Transverse colon (tissue), 4 donors: ENCODE results near the gene FNDC5. TPM values are rescaled to one million over a fixed set of nuclear protein-coding genes. Genes with fewer than 3 reads are reported as not detected.

Experiments used
- DNase-seq: peaks from one replicate; pipeline ENCODE4 v3.0.0-alpha.2; 2019
- H3K27ac ChIP-seq, 4 donors: fragments of 200-600 bp; sonication (generic); 2 replicates each; pipeline ENCODE4 v1.5.1; 2016 to 2018; ENCODE audit warnings: inconsistent platforms in 4 of 4
- H3K27me3 ChIP-seq: fragments of 200-600 bp; sonication (generic); 2 replicates; pipeline ENCODE4 v1.5.1; 2017; ENCODE audit warnings: inconsistent platforms
- H3K36me3 ChIP-seq, 4 donors: fragments of 200-600 bp; sonication (generic); 2 replicates each; pipeline ENCODE4 v1.5.1; 2017 to 2019; ENCODE audit warnings: inconsistent platforms in 4 of 4
- H3K4me1 ChIP-seq, 4 donors: fragments of 200-600 bp; sonication (generic); 2 replicates each; pipeline ENCODE4 v1.5.1; 2017 to 2020; ENCODE audit warnings: inconsistent platforms in 4 of 4
- H3K4me3 ChIP-seq, 4 donors: fragments of 200-600 bp; sonication (generic); 1 replicate in 1 of 4; 2 replicates in 3 of 4; pipeline versions ENCODE4 v1.5.1 to v1.6.1; 2017 to 2019; ENCODE audit warnings: inconsistent platforms in 4 of 4
- H3K9me3 ChIP-seq, 2 donors: fragments of 200-600 bp; sonication (generic); 2 replicates each; pipeline ENCODE4 v1.5.1; 2017 to 2019; ENCODE audit warnings: inconsistent platforms in 2 of 2
- EP300 ChIP-seq: sonication (generic); formaldehyde crosslinking; IDR thresholded peaks from one replicate; pipeline ENCODE4 v1.6.1; 2017; ENCODE audit warnings: antibody characterized with exemption, low read depth
- POLR2A ChIP-seq: fragments of 450-650 bp; IDR thresholded peaks from one replicate; pipeline ENCODE4 v1.6.1; 2016; ENCODE audit warnings: antibody characterized with exemption, mild to moderate bottlenecking, moderate library complexity
- POLR2AphosphoS5 ChIP-seq, 3 donors: sonication (generic); formaldehyde crosslinking; IDR thresholded peaks; one replicate each; pipeline ENCODE4 v1.6.1; 2016; ENCODE audit warnings: antibody characterized with exemption in 3 of 3
- WGBS, 2 donors: methylation state at CpG; one replicate each; pipeline ENCODE4 v1.1.5; 2018; ENCODE audit warnings: low coverage in 1 of 2; 5-methylcytosine and 5-hydroxymethylcytosine counted together
- in situ Hi-C, 4 donors: fragments of 200-750 bp; cut with MboI; loops; one replicate each; pipeline versions ENCODE4 v1.15.0 to v1.15.1; 2017; ENCODE audit warnings: low sequenced_read_pairs in 3 of 4, low pct_ligation_motif_present in 1 of 4, low pct_unique_long_range_greater_than_20kb in 1 of 4
- intact Hi-C: fragments of 100-400 bp; cut with DNase I; formaldehyde crosslinking; loops from one replicate; pipeline ENCODE4 v1.15.1; 2023; ENCODE audit warnings: low total_unique reads
- total RNA-seq, 4 donors: library from RNA; depleted of rRNA; stranded (reverse); fragments of >200 nt; gene quantifications; one replicate each; pipeline ENCODE4 v1.1.0, GENCODE V29; 2016
- TF ChIP-seq, protein P1 (sequence below), 5 experiments: fragments of 200-600 bp in 3 of 5; fragments of 450-650 bp in 2 of 5; sonication (generic) in 3 of 5; IDR thresholded peaks; 1 replicate in 2 of 5; 2 replicates in 3 of 5; pipeline ENCODE4 v1.5.1; 2016 to 2017; ENCODE audit warnings: antibody characterized with exemption in 5 of 5, inconsistent platforms in 3 of 5, mild to moderate bottlenecking in 2 of 5, moderate library complexity in 1 of 5

Gene FNDC5
- total RNA-seq, 4 donors from 2014 or later: 0.32 to 0.55 TPM; not detected in 2

DNA sequence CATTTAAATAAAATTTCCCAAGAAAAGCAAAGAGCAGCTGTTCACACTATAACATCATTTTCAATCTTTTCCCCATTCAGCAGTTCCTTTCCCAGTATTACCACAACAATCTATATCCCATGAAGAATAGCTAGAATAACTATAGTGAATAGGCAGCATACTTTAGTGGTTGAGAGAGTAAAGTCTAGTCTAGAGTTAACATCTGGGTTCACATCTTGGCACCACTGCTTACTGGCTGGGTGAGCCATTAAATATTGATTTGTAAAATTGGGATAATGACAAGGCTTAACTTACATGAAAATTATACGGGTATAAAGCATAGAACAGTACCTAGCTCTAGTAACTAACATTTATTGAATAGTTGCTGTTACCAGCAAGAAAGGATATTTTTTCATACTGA, 38.8 kb downstream of the FNDC5 start:
- TF ChIP-seq POLR2A: no peak
- TF ChIP-seq, protein P1, sequence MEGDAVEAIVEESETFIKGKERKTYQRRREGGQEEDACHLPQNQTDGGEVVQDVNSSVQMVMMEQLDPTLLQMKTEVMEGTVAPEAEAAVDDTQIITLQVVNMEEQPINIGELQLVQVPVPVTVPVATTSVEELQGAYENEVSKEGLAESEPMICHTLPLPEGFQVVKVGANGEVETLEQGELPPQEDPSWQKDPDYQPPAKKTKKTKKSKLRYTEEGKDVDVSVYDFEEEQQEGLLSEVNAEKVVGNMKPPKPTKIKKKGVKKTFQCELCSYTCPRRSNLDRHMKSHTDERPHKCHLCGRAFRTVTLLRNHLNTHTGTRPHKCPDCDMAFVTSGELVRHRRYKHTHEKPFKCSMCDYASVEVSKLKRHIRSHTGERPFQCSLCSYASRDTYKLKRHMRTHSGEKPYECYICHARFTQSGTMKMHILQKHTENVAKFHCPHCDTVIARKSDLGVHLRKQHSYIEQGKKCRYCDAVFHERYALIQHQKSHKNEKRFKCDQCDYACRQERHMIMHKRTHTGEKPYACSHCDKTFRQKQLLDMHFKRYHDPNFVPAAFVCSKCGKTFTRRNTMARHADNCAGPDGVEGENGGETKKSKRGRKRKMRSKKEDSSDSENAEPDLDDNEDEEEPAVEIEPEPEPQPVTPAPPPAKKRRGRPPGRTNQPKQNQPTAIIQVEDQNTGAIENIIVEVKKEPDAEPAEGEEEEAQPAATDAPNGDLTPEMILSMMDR (IDR thresholded peaks at IDR 0.05): no peak
- TF ChIP-seq POLR2AphosphoS5 (IDR thresholded peaks at IDR 0.05): no peak
- TF ChIP-seq EP300: no peak
- no peaks in the 10 kb centered on the region for H3K27me3 ChIP-seq
- DNase-seq: no peak
- intact Hi-C loops: no loop called here
- WGBS, 2 donors: 57 to 95% methylated on average over 1 of the region's 1 CpG
- no peak overlapping the region for H3K4me3 ChIP-seq
- H3K4me1 ChIP-seq: no peaks in the 10 kb centered on the region
- H3K36me3 ChIP-seq: peaks cover 0 to 72% (median 35%) of the 10 kb centered on the region in 4 donors
- no peaks in the 10 kb centered on the region for H3K9me3 ChIP-seq
- H3K27ac ChIP-seq: no peak overlapping the region
- in situ Hi-C loops: no loop called here

DNA sequence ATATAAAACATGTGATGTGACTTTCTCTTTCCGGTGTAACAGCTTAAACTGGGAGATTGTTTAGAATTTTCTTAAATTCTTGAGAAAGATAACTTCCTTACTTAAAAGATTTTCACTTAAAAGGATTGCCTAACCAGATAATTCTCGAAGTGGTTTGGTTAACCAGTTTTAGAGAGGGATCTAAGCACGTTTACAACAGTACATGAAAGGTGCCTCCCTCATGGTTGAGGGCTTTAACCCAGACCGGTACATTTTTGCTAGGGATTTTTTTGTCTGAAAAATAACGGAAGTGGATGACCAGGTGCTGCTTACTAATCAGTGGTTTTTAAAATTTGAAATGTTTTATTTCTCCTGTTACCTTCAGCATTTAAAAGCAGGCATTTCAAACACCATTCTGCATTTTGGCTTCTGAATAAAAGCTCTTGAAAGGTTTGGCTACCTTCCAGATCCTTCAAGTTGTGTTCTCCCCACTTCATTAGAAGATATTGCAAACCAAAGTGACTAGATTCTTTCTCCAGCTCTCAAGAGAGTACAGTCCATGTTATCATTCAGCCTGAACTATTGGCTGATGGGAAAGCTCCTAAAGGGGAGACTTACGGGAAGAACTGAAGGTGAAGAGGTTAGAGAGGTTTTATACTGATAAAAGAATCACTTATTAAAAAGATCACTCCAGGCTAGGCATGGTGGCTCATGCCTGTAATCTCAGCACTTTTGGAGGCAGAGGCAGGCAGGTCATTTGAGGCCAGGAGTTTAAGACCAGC, 40.4 kb downstream of the FNDC5 start:
- intact Hi-C loops (no loop called here), in situ Hi-C loops (no loop called here)
- Histone ChIP-seq H3K27ac (no peak overlapping the region), H3K4me1 (no peaks in the 10 kb centered on the region), H3K36me3 (peaks cover 0 to 81% (median 34%) of the 10 kb centered on the region in 4 donors), H3K27me3 (no peaks in the 10 kb centered on the region), H3K4me3 (no peak overlapping the region), H3K9me3 (no peaks in the 10 kb centered on the region)
- TF ChIP-seq POLR2A: no peak
- no peak for TF ChIP-seq POLR2AphosphoS5 (IDR thresholded peaks at IDR 0.05)
- no peak for TF ChIP-seq EP300
- TF ChIP-seq, protein P1 (IDR thresholded peaks at IDR 0.05): no peak
- no peak for DNase-seq
- WGBS, 2 donors: 92 to 95% methylated on average over 6 of the region's 6 CpGs

DNA sequence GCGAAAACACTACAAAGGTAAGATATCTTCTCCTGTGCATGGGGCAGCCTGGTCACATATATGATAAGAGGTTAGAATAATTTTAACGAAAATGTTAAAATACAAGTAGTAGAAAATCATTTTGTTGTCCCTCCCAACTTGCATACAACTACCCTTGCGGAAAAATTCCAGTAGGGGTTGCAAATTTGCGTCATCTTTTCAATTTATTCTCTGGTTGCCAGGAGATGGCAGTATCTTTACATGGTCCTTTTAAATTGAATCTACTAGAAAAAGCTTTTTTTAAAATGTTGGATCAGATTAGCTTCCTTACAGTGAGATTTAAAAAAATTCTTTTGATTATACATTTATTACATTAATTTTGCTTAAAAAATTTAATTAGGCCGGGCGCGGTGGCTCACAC, 42.4 kb downstream of the FNDC5 start:
- Histone ChIP-seq H3K27ac (no peak overlapping the region), H3K27me3 (no peaks in the 10 kb centered on the region), H3K36me3 (peaks cover 0 to 69% (median 30%) of the 10 kb centered on the region in 4 donors), H3K4me3 (no peak overlapping the region), H3K9me3 (no peaks in the 10 kb centered on the region), H3K4me1 (no peaks in the 10 kb centered on the region)
- TF ChIP-seq EP300: no peak
- TF ChIP-seq, protein P1 (IDR thresholded peaks at IDR 0.05): peak in 2 of 5 experiments; percentile 3 to 15
- intact Hi-C loops: no loop called here
- no peak for DNase-seq
- WGBS, 2 donors: 84 to 92% methylated on average over 7 of the region's 7 CpGs
- in situ Hi-C loops: no loop called here

DNA sequence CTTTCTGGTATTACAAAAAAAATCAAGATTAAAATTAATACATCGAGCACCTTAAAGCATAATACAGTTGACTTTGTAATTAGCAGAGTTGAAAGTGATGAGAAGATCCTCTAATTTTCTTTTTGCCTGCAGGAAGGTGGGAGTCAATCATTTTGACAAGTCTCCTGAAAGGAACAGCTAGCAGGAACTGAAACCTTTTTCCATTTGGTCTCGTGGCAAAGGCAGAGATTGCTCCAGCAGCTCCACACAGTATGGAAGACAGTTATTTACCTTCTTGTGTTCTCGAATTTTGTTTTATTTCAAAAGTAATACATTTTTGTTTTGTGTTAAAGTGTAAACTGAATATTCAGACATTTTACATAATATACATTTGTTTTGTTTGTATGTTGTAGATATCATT, 45.5 kb downstream of the FNDC5 start:
- H3K27me3 ChIP-seq: no peaks in the 10 kb centered on the region
- TF ChIP-seq POLR2A: no peak
- TF ChIP-seq, protein P1 (IDR thresholded peaks at IDR 0.05): no peak
- no peak for TF ChIP-seq EP300
- no peak for TF ChIP-seq POLR2AphosphoS5 (IDR thresholded peaks at IDR 0.05)
- H3K9me3 ChIP-seq: no peaks in the 10 kb centered on the region
- in situ Hi-C loops (no loop called here), intact Hi-C loops (no loop called here)
- 88 to 91% methylated on average over 3 of the region's 3 CpGs for WGBS, 2 donors
- DNase-seq: no peak
- H3K27ac ChIP-seq: no peak overlapping the region
- H3K4me3 ChIP-seq: no peak overlapping the region
- peaks cover 0 to 3% (median 0%) of the 10 kb centered on the region in 4 donors for H3K4me1 ChIP-seq
- H3K36me3 ChIP-seq: peaks cover 0 to 46% (median 15%) of the 10 kb centered on the region in 4 donors
